Lung (tissue), 12 donors: ENCODE results near the gene GABRB1. TPM values are rescaled to one million over a fixed set of nuclear protein-coding genes. Genes with fewer than 3 reads are reported as not detected.

Source experiments
- ATAC-seq: fragments of 200-7000 bp; cut with Tn5 transposase; one replicate; pipeline ENCODE4 v1.9.1; 2020; ENCODE audit warnings: moderate number of reproducible peaks; ENCODE audit not compliant: insufficient read depth, low FRiP score
- DNase-seq, 3 donors: peaks; one replicate each; pipeline ENCODE4 v3.0.0-alpha.2; 2013 to 2017
- H3K27ac ChIP-seq, 2 donors: one replicate each; pipeline ENCODE4 v1.5.1; 2013; ENCODE audit warnings: mild to moderate bottlenecking in 2 of 2, moderate library complexity in 2 of 2, control low read depth in 1 of 2, inconsistent platforms in 1 of 2, low read depth in 1 of 2, low read length in 1 of 2
- H3K27me3 ChIP-seq, 3 donors: one replicate each; pipeline ENCODE4 v1.5.1; 2013; ENCODE audit warnings: low read length in 2 of 3; ENCODE audit not compliant: control insufficient read depth in 3 of 3, insufficient read depth in 3 of 3
- H3K36me3 ChIP-seq, 4 donors: one replicate each; pipeline ENCODE4 v1.5.1; 2013; ENCODE audit warnings: low read length in 4 of 4, mild to moderate bottlenecking in 1 of 4, moderate library complexity in 1 of 4; ENCODE audit not compliant: control insufficient read depth in 4 of 4, insufficient read depth in 4 of 4
- H3K4me1 ChIP-seq, 5 donors: one replicate each; pipeline ENCODE4 v1.5.1; 2013; ENCODE audit warnings: low read length in 5 of 5, mild to moderate bottlenecking in 2 of 5, moderate library complexity in 1 of 5; ENCODE audit not compliant: control insufficient read depth in 5 of 5, insufficient read depth in 5 of 5
- H3K4me3 ChIP-seq: one replicate; pipeline ENCODE4 v1.5.1; 2013; ENCODE audit warnings: mild to moderate bottlenecking, control low read depth, moderate library complexity
- H3K9ac ChIP-seq, 2 donors: one replicate each; pipeline ENCODE4 v1.5.1; 2013; ENCODE audit warnings: low read length in 2 of 2, control low read depth in 1 of 2; ENCODE audit not compliant: insufficient read depth in 1 of 2
- H3K9me3 ChIP-seq, 4 donors: one replicate each; pipeline ENCODE4 v1.5.1; 2013; ENCODE audit warnings: low read length in 3 of 4, mild to moderate bottlenecking in 1 of 4, moderate library complexity in 1 of 4; ENCODE audit not compliant: control insufficient read depth in 4 of 4, insufficient read depth in 3 of 4
- CTCF ChIP-seq: IDR thresholded peaks from 2 replicates; pipeline ENCODE4 v1.5.1; 2012; ENCODE audit warnings: mild to moderate bottlenecking; ENCODE audit errors: control extremely low read depth, extremely low read depth
- WGBS, 2 donors: extraction: QIAGEN DNeasy Blood & Tissue Kit; methylation state at CpG; one replicate each; pipeline ENCODE4 v1.1.7; 2013; 5-methylcytosine and 5-hydroxymethylcytosine counted together
- polyA plus RNA-seq, 2 donors: library from polyadenylated mRNA; stranded (reverse); fragments of 200-250 nt; gene quantifications; one replicate each; pipeline ENCODE4 v1.2.1, GENCODE V29; 2013
- total RNA-seq, 2 donors: library from RNA; depleted of rRNA in 1 of 2; stranded (reverse); fragments of >200 nt in 1 of 2; gene quantifications; one replicate each; pipeline ENCODE4 v1.2.1, GENCODE V29; 2014 to 2021
- donor health status: control.
- donor health status: control.
- donor health status: Bipolar disorder and iron deficiency.
- donor health status: healthy.
- donor health status: DM: yes; HTN: yes; CAD: no.

Gene GABRB1
- total and polyA plus RNA-seq, 4 donors, result 0.34 TPM; not detected in 3

GRCh38 chr4:47418147-47418546 is 386.8 kb downstream of the GABRB1 start:
- Histone ChIP-seq H3K9me3 (no peaks in the 10 kb centered on the region), H3K4me3 (no peak overlapping the region), H3K27ac (no peak overlapping the region), H3K36me3 (no peaks in the 10 kb centered on the region), H3K4me1 (no peaks in the 10 kb centered on the region), H3K27me3 (no peaks in the 10 kb centered on the region), H3K9ac (no peak overlapping the region)
- DNase-seq (peak in 1 of 3 donors; percentile 19), ATAC-seq (no peak)
- 51 to 56% methylated on average over 2 of the region's 2 CpGs for WGBS, 2 donors
- TF ChIP-seq CTCF, result no peak

GRCh38 chr4:47419296-47419695 is 387.9 kb downstream of the GABRB1 start:
- no peak overlapping the region for H3K9ac ChIP-seq
- no peaks in the 10 kb centered on the region for H3K9me3 ChIP-seq
- DNase-seq, result no peak
- TF ChIP-seq CTCF, result no peak
- H3K4me1 ChIP-seq, result no peaks in the 10 kb centered on the region
- WGBS, 2 donors, result 42 to 71% methylated on average over 2 of the region's 2 CpGs
- H3K4me3 ChIP-seq, result no peak overlapping the region
- H3K27me3 ChIP-seq, result no peaks in the 10 kb centered on the region
- no peak for ATAC-seq
- no peak overlapping the region for H3K27ac ChIP-seq
- H3K36me3 ChIP-seq, result no peaks in the 10 kb centered on the region

GRCh38 chr4:47425628-47426027 is 394.3 kb downstream of the GABRB1 start:
- no peak for DNase-seq
- WGBS, 2 donors, result 94 to 97% methylated on average over 25 of the region's 25 CpGs

More at GRCh38 chr4:47425628-47426027, 394.3 kb downstream of the GABRB1 start:
- Histone ChIP-seq H3K36me3 (no peaks in the 10 kb centered on the region), H3K9me3 (no peaks in the 10 kb centered on the region), H3K27me3 (no peaks in the 10 kb centered on the region), H3K27ac (no peak overlapping the region), H3K4me3 (no peak overlapping the region), H3K9ac (no peak overlapping the region), H3K4me1 (no peaks in the 10 kb centered on the region)
- TF ChIP-seq CTCF, result no peak
- ATAC-seq, result no peak
